ENCODE measurements around the gene CLCC1. TPM values are rescaled to one million over a fixed set of nuclear protein-coding genes. Genes with fewer than 3 reads are reported as not detected.

The CLCC1 gene
- total RNA-seq (2021; ENCODE audit: unreplicated experiment) (14.3 TPM), Bru-seq, nascent RNA (percentile 92 among the genes with signal in this experiment), BruChase-seq, experiment 1, labeled RNA remaining after a 6-hour chase (percentile 95 among the genes with signal in this experiment), BruChase-seq, experiment 2, labeled RNA remaining after a 2-hour chase (percentile 97 among the genes with signal in this experiment)
- polyA plus RNA-seq (2012): 5.2 and 6.9 TPM in 2 replicates
- long read RNA-seq, full-length matches to known transcripts: 6 of 26 reads
- long read RNA-seq, partial matches to known transcripts: 3 of 26 reads
- long read RNA-seq, other reads (novel, unspliced or antisense): 17 of 26 reads

- Histone ChIP-seq H3K27ac (ENCODE audit: low read depth, low read length) (peak within 1 kb of the TSS; percentile 95), H4K20me1 (ENCODE audit: insufficient read depth) (no peaks in the 10 kb centered on the region), H3K36me3 (ENCODE audit: control insufficient read depth in 1 of 2, insufficient read depth in 2 of 2, low read length in 2 of 2) (no peaks in the 10 kb centered on the region; a peak in 2 of 4 replicates), H3K79me2 (ENCODE audit: insufficient read depth, low read length) (peaks cover 38% of the 10 kb centered on the region), H3K9me2 (ENCODE audit: insufficient read depth) (no peaks in the 10 kb centered on the region), H3K4me2 (ENCODE audit: low read length) (peak within 1 kb of the TSS; percentile 86), H3K4me3 (replicated peaks in 1 of 2; ENCODE audit: low read depth in 1 of 2, low read length in 2 of 2) (peak within 1 kb of the TSS; percentile 77 to 87), H3K9ac (ENCODE audit: low read length) (peak within 1 kb of the TSS; percentile 83), H3K4me1 (ENCODE audit: control insufficient read depth in 1 of 2, insufficient read depth in 2 of 2, low read length in 2 of 2) (peaks cover 4 to 16% of the 10 kb centered on the region in 2 experiments; a peak in 3 of 4 replicates), H3K27me3 (ENCODE audit: insufficient read depth, low read length) (no peaks in the 10 kb centered on the region), H2AFZ (ENCODE audit: low read depth, low read length, poor library complexity, severe bottlenecking) (peak within 1 kb of the TSS; percentile 96), H3K9me3 (ENCODE audit: control insufficient read depth in 1 of 2, insufficient read depth in 1 of 2, low read depth in 1 of 2, low read length in 2 of 2) (no peaks in the 10 kb centered on the region)
- RAD21 ChIA-PET (ENCODE audit: low non-redundant PET in 1 of 2, low total read pairs in 2 of 2, uncharacterized antibody in 2 of 2, unreplicated experiment in 2 of 2): interaction anchor here in 1 of 2 experiments (0.6 kb wide), 1 partner anchor 189 kb away, joined by 3 read pairs; no protein-coding TSS in a partner anchor
- intact Hi-C loops (cut with micrococcal nuclease): loop anchor here (5.0 kb wide), 1 partner anchor 149 kb away; the partner anchor contains the start of gene ELAPOR1
- no TSS peak for BruUV-seq (replicated peaks)
- TF ChIP-seq POLR2AphosphoS5 (IDR thresholded peaks at IDR 0.05; ENCODE audit: low read depth, low read length): peak; percentile 96
- TF ChIP-seq SIN3A (IDR thresholded peaks at IDR 0.05; ENCODE audit: low read depth): peak; percentile 92
- TF ChIP-seq ZNF274 (IDR thresholded peaks at IDR 0.05; ENCODE audit: low read depth, low read length): no peak
- TF ChIP-seq EGR1 (IDR thresholded peaks at IDR 0.05; ENCODE audit: low read depth): no peak
- no peak for TF ChIP-seq SRF (IDR thresholded peaks at IDR 0.05; ENCODE audit: low read depth)
- peak; percentile 45 for TF ChIP-seq YY1 (IDR thresholded peaks at IDR 0.05; ENCODE audit: extremely low read depth, insufficient replicate concordance, low read depth, low read length)
- TF ChIP-seq SP1 (IDR thresholded peaks at IDR 0.05; ENCODE audit: low read depth): peak; percentile 40; the same call in 1 of the 2 replicates
- 0 out of 2 replicates have a peak, but pooled peaks have one; percentile 25 for TF ChIP-seq CBX3 (IDR thresholded peaks at IDR 0.05; ENCODE audit: low read depth)
- peak; percentile 98 for TF ChIP-seq ZFX (IDR thresholded peaks at IDR 0.05)
- no peak for TF ChIP-seq REST (IDR thresholded peaks at IDR 0.05; ENCODE audit: low read depth)
- peak; percentile 91 for TF ChIP-seq MAX (IDR thresholded peaks at IDR 0.05)
- peak; percentile 92 for TF ChIP-seq POLR2A (IDR thresholded peaks at IDR 0.05; ENCODE audit: borderline replicate concordance, extremely low read depth, insufficient read depth, insufficient read length)
- DNase-seq (ENCODE audit: low read depth, low spot score) (peak; percentile 80), ATAC-seq (peak; percentile 94)
- POLR2A ChIA-PET: interaction anchor here (0.7 kb wide), 1 partner anchor 301 kb away, joined by 3 read pairs; no protein-coding TSS in a partner anchor
- CTCF ChIA-PET: no interaction called here
These were observed at the start of gene CLCC1 for GRCh38 chr1:108963052-108963686. Gene CLCC1 (minus strand): TSS chr1:108963484. CDS start chr1:108950437, 13,047 bp downstream.
